ENCODE measurements around the gene SDE2. TPM values are rescaled to one million over a fixed set of nuclear protein-coding genes. Genes with fewer than 3 reads are reported as not detected.

SDE2 gene
- total and polyA plus RNA-seq, 4 donors, result 15.4 to 44.2 (median 18.0) TPM

DNA sequence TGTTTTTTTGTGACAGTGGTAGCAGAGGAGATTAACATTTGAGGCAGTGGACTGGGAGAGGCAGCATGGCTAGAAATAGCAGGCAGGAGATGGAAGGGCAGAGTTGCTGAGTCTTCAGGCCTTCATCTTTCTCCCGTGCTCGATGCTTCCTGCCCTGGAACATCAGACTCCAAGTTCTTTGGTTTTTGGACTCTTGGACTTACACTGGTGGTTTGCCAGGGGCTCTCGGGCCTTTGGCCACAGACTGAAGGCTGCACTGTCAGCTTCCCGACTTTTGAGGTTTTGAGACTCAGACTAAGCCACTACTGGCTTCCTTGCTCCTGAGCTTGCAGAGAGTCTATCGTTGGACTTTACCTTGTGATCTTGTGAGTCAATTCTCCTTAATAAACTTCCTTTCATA, 33.9 kb downstream of the SDE2 start:
- no peak overlapping the region for H3K4me3 ChIP-seq (ENCODE audit: low read depth, low read length)
- no peaks in the 10 kb centered on the region for H3K9me3 ChIP-seq (ENCODE audit: control insufficient read depth, insufficient read depth, low read length)
- 87% methylated on average over 5 of the region's 5 CpGs for WGBS (ENCODE audit: insufficient coverage)
- DNase-seq (ENCODE audit: low read depth in 4 of 6, low spot score in 6 of 6), result no peak
- peaks cover 5% of the 10 kb centered on the region for H3K27me3 ChIP-seq (ENCODE audit: control insufficient read depth, insufficient read depth, low read length)
- H3K27ac ChIP-seq (ENCODE audit: low read depth, low read length), result no peak overlapping the region
- H3K4me1 ChIP-seq (ENCODE audit: control insufficient read depth, insufficient read depth, low read length), result peaks cover 5% of the 10 kb centered on the region
- H3K36me3 ChIP-seq (ENCODE audit: control insufficient read depth, insufficient read depth, low read length), result no peaks in the 10 kb centered on the region

DNA sequence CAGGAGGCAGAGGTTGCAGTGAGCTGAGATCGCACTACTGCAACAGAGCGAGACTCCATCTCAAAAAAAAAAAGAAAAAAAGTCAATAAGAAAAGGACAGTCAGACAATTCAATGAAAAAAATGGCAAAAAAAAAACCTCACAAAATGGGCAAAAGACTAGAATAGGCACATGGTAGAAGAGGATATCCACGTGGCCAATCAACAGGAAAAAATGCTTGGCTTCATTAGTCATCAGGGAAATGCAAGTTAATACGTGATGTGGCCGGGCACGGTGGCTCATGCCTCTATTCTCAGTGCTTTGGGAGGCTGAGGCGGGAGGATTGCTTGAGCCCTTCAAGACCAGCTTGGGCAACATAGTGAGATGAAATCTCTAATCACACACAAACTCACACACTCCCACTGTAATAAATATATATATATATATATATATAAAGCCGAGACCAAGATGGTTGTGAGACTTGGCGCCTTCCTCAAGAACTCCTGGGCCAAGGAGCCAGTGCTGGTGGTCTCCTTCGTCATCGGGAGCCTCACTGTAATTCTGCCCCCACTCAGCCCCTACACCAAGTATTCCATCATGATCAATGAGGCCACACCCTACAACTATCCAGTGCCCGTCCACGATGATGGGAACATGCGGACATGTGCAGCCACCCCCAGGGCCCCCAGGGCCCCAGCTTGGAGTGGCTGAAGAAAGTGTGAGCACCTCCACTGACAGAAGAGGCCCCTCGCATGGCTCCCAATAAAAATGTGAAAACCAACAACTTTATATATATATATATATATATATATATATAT, 35.2 kb downstream of the SDE2 start:
- no peaks in the 10 kb centered on the region for H3K36me3 ChIP-seq (ENCODE audit: control insufficient read depth, insufficient read depth, low read length)
- no peak overlapping the region for H3K4me3 ChIP-seq (ENCODE audit: low read depth, low read length)
- 93% methylated on average over 3 of the region's 15 CpGs for WGBS (ENCODE audit: insufficient coverage)
- no peak overlapping the region for H3K27ac ChIP-seq (ENCODE audit: low read depth, low read length)
- DNase-seq (ENCODE audit: low read depth in 4 of 6, low spot score in 6 of 6), result no peak
- H3K4me1 ChIP-seq (ENCODE audit: control insufficient read depth, insufficient read depth, low read length), result peaks cover 5% of the 10 kb centered on the region
- H3K9me3 ChIP-seq (ENCODE audit: control insufficient read depth, insufficient read depth, low read length), result no peaks in the 10 kb centered on the region
- peaks cover 5% of the 10 kb centered on the region for H3K27me3 ChIP-seq (ENCODE audit: control insufficient read depth, insufficient read depth, low read length)

DNA sequence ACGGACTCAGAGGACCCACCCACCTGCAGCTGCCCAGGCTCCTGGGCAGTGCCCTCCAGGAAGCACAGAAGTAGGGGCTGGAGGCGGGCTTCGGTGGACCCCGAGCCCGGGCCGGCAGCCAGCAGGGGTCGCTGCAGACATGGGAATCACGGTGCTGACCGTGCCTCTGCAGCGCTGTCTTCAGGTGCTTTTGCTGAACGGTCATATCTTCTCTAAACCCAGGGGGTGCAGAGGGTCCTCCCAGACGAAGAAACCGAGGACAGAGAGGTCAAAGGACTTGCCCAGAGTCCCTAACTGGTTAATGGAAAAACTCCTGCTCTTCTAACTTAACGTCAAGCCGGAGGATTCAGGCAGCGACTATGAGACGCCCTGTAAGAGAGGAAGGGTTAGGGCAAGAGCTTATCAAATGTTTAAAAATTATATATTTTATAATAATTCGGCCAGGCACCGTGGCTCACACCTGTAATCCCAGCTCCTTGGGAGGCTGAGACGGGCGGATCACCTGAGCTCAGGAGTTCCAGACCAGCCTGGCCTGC, 36.6 kb downstream of the SDE2 start:
- Histone ChIP-seq H3K4me1 (ENCODE audit: control insufficient read depth, insufficient read depth, low read length) (peaks cover 5% of the 10 kb centered on the region), H3K4me3 (ENCODE audit: low read depth, low read length) (no peak overlapping the region), H3K27me3 (ENCODE audit: control insufficient read depth, insufficient read depth, low read length) (peaks cover 5% of the 10 kb centered on the region), H3K9me3 (ENCODE audit: control insufficient read depth, insufficient read depth, low read length) (no peaks in the 10 kb centered on the region), H3K36me3 (ENCODE audit: control insufficient read depth, insufficient read depth, low read length) (no peaks in the 10 kb centered on the region), H3K27ac (ENCODE audit: low read depth, low read length) (no peak overlapping the region)
- 3% methylated on average over 13 of the region's 21 CpGs for WGBS (ENCODE audit: insufficient coverage)
- no peak for DNase-seq (ENCODE audit: low read depth in 4 of 6, low spot score in 6 of 6)

DNA sequence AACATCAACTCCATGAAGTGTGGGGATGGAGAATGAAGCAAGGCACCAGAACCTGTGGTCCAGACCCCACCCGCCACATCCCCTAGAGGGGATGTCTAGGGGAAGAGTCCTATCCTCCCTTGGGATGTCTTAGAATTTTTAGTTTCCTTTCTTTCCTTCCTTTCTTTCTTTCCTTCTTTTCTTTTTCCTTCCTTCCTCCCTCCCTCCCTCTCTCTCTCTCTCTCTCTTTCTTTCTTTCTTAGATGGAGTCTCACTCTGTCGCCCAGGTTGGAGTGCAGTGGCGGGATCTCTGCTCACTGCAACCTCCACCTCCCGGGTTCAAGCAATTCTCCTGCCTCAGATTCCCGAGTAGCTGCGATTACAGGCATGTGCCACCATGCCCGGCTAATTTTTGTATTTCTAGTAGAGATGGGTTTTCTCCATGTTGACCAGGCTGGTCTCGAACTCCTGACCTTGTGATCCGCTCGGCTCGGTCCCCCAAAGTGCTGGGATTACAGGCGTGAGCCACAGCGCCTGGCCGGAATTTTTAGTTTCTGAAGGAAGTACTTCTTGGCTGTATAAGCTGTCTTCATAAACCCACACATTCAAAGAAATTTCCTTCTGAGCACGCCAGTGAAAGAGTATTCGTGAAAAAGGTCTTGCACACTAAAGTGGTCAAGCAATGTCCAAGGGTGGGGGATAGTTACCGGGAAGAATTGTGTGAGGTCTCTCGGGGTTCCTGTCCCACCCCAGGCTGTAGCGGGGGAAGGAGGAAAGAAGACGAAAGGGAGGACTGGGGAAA, 37.3 kb downstream of the SDE2 start:
- DNase-seq (ENCODE audit: low read depth in 4 of 6, low spot score in 6 of 6), result no peak
- Histone ChIP-seq H3K9me3 (ENCODE audit: control insufficient read depth, insufficient read depth, low read length) (no peaks in the 10 kb centered on the region), H3K27me3 (ENCODE audit: control insufficient read depth, insufficient read depth, low read length) (peaks cover 5% of the 10 kb centered on the region), H3K4me1 (ENCODE audit: control insufficient read depth, insufficient read depth, low read length) (peaks cover 5% of the 10 kb centered on the region), H3K27ac (ENCODE audit: low read depth, low read length) (no peak overlapping the region), H3K36me3 (ENCODE audit: control insufficient read depth, insufficient read depth, low read length) (no peaks in the 10 kb centered on the region), H3K4me3 (ENCODE audit: low read depth, low read length) (no peak overlapping the region)
- WGBS (ENCODE audit: insufficient coverage), result 66% methylated on average over 10 of the region's 20 CpGs

DNA sequence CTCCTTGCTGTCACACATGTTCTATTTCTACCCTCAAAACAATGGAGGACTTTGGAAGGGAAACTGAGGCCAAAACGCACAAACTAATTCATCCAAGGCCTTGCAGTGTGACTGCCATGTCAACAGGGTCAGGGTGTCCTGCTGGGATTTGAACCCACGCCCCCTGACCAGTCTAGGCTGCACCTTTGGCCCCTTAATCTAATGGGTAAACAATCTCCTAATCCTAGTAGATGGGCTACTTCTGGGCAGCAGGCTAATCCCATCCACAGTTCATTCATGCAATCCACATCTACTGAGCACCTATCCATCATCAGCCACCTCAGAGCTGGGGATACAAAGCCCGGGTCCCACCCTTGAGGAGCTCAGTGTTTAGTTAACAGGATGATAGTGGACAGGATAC, 41.1 kb downstream of the SDE2 start:
- DNase-seq (ENCODE audit: low read depth in 4 of 6, low spot score in 6 of 6), result no peak
- Histone ChIP-seq H3K36me3 (ENCODE audit: control insufficient read depth, insufficient read depth, low read length) (no peaks in the 10 kb centered on the region), H3K27me3 (ENCODE audit: control insufficient read depth, insufficient read depth, low read length) (peaks cover 5% of the 10 kb centered on the region), H3K4me1 (ENCODE audit: control insufficient read depth, insufficient read depth, low read length) (peaks cover 5% of the 10 kb centered on the region), H3K4me3 (ENCODE audit: low read depth, low read length) (no peak overlapping the region), H3K9me3 (ENCODE audit: control insufficient read depth, insufficient read depth, low read length) (no peaks in the 10 kb centered on the region), H3K27ac (ENCODE audit: low read depth, low read length) (no peak overlapping the region)
- 85% methylated on average over 3 of the region's 3 CpGs for WGBS (ENCODE audit: insufficient coverage)

DNA sequence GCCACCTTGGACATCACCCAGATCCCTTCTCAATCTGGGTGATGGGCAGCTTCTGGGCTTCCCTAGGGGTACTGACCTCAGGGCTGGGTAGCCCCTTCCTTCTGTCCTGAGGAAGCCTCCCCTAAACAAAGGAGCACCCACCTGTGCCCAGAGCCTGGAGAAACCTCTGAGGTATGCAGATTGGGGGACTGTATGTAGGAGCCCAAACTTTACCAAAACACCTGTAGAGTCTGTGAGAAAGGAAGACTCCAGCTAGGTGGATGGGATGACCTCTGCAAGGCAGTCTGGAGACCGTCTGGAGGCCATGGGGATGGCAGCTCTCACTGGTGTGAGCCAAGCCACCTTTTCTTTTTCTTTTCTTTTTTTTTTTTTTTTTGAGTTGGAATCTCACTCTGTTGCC, 44.4 kb downstream of the SDE2 start:
- DNase-seq (ENCODE audit: low read depth in 4 of 6, low spot score in 6 of 6), result no peak
- Histone ChIP-seq H3K4me1 (ENCODE audit: control insufficient read depth, insufficient read depth, low read length) (no peaks in the 10 kb centered on the region), H3K27ac (ENCODE audit: low read depth, low read length) (no peak overlapping the region), H3K27me3 (ENCODE audit: control insufficient read depth, insufficient read depth, low read length) (peaks cover 3% of the 10 kb centered on the region), H3K4me3 (ENCODE audit: low read depth, low read length) (no peak overlapping the region), H3K36me3 (ENCODE audit: control insufficient read depth, insufficient read depth, low read length) (no peaks in the 10 kb centered on the region), H3K9me3 (ENCODE audit: control insufficient read depth, insufficient read depth, low read length) (no peaks in the 10 kb centered on the region)
- WGBS (ENCODE audit: insufficient coverage), result no CpG with 5 or more reads among the region's 1 CpG

DNA sequence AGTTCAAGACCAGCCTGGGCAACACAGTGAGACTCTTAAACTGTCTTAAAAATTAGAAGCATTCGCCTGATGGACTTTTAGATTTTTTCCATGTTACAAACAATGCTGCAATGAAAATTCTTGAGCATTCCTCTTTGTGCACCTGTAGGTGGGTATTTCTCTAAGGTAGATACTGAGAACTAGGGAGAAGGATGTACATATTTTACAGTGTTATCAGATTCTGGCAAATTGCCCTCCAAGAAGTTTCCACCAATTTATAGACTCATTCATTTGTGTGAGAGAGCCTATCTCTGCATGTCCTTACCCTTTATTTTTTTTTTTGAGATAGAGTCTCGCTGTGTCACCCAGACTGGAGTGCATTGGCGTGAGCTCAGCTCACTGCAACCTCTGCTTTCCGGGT, 45.8 kb downstream of the SDE2 start:
- H3K4me1 ChIP-seq (ENCODE audit: control insufficient read depth, insufficient read depth, low read length), result no peaks in the 10 kb centered on the region
- no peak overlapping the region for H3K27ac ChIP-seq (ENCODE audit: low read depth, low read length)
- H3K9me3 ChIP-seq (ENCODE audit: control insufficient read depth, insufficient read depth, low read length), result no peaks in the 10 kb centered on the region
- WGBS (ENCODE audit: insufficient coverage), result 96% methylated on average over 3 of the region's 4 CpGs
- H3K36me3 ChIP-seq (ENCODE audit: control insufficient read depth, insufficient read depth, low read length), result no peaks in the 10 kb centered on the region
- no peak overlapping the region for H3K4me3 ChIP-seq (ENCODE audit: low read depth, low read length)
- peaks cover 3% of the 10 kb centered on the region for H3K27me3 ChIP-seq (ENCODE audit: control insufficient read depth, insufficient read depth, low read length)
- DNase-seq (ENCODE audit: low read depth in 4 of 6, low spot score in 6 of 6), result no peak

DNA sequence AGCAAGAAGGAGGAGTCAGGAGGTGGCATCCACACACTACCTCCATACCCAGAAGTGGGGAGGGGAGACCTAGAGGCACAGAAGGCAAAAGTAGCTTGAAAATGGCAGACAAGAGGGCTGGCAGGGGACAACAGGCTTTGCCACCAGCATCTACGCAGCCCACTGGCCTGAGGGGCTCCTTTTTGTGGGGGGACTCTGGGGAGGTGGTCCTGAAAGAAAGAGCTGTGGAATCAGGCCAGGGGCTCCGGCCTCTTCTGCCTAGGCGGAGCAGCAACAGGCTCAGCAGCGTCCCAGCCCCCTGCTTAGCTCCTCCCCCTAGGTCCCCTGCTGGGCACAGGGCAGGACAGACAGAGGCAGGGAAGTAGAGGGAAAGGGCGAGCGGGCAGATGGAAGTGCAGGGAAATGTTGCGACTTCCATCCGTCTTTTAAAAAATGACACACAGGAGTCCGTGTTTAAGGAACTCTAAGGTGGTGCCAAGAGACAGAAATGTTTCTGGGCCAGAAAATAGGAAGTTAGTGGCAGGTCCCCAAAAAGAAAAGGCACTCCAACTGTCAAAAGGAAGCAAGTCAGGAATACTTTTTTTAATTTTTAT, 48.1 kb downstream of the SDE2 start:
- no peak for DNase-seq (ENCODE audit: low read depth in 4 of 6, low spot score in 6 of 6)
- WGBS (ENCODE audit: insufficient coverage), result 76% methylated on average over 6 of the region's 9 CpGs
- H3K9me3 ChIP-seq (ENCODE audit: control insufficient read depth, insufficient read depth, low read length), result no peaks in the 10 kb centered on the region
- H3K27ac ChIP-seq (ENCODE audit: low read depth, low read length), result no peak overlapping the region
- H3K4me1 ChIP-seq (ENCODE audit: control insufficient read depth, insufficient read depth, low read length), result no peaks in the 10 kb centered on the region
- H3K4me3 ChIP-seq (ENCODE audit: low read depth, low read length), result no peak overlapping the region
- H3K27me3 ChIP-seq (ENCODE audit: control insufficient read depth, insufficient read depth, low read length), result peaks cover 3% of the 10 kb centered on the region
- H3K36me3 ChIP-seq (ENCODE audit: control insufficient read depth, insufficient read depth, low read length), result no peaks in the 10 kb centered on the region

DNA sequence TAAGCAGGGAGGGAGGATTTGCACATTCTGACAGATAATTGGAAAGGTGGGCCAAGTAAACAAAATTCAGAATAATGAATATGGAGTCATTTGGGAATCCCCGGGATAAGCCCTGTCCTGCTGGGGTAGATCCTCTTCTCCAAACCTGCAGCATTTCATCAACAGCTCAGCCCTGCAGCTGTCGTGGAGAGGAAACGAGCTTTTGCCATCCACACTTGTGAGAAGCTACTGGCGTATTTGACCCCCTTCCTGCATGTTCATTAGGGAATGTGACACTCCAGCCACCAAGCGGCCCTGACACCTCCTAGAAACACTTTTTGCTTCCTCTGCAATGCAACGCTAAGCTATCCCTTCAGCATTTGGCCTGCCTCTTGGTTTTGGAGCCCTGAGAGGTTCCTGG, 50.1 kb downstream of the SDE2 start:
- DNase-seq (ENCODE audit: low read depth in 4 of 6, low spot score in 6 of 6), result no peak
- peaks cover 3% of the 10 kb centered on the region for H3K27me3 ChIP-seq (ENCODE audit: control insufficient read depth, insufficient read depth, low read length)
- no peaks in the 10 kb centered on the region for H3K4me1 ChIP-seq (ENCODE audit: control insufficient read depth, insufficient read depth, low read length)

More for the DNA sequence above, 50.1 kb downstream of the SDE2 start:
- H3K27ac ChIP-seq (ENCODE audit: low read depth, low read length), result no peak overlapping the region
- no peaks in the 10 kb centered on the region for H3K9me3 ChIP-seq (ENCODE audit: control insufficient read depth, insufficient read depth, low read length)
- no peaks in the 10 kb centered on the region for H3K36me3 ChIP-seq (ENCODE audit: control insufficient read depth, insufficient read depth, low read length)
- H3K4me3 ChIP-seq (ENCODE audit: low read depth, low read length), result no peak overlapping the region
- 40% methylated on average over 4 of the region's 6 CpGs for WGBS (ENCODE audit: insufficient coverage)

Data from spinal cord (tissue), 10 donors.